Hair follicular keratinocyte (primary cell): ENCODE results near the gene WDR36. TPM values are rescaled to one million over a fixed set of nuclear protein-coding genes. Genes with fewer than 3 reads are reported as not detected.

Experiments used
- total RNA-seq: library from RNA; depleted of rRNA; stranded (reverse); fragments of >200 nt; gene quantifications from 2 replicates; pipeline ENCODE4 v1.2.3, GENCODE V29; 2015

The WDR36 gene
- 24.8 and 35.3 TPM in 2 replicates for total RNA-seq

GRCh38 chr5:111092062-111092853, at the start of gene WDR36:
Gene WDR36 (plus strand): TSS chr5:111092348. CDS start chr5:111092457, 109 bp downstream.

GRCh38 chr5:111071413-111071812, 20.7 kb upstream of the WDR36 start, which contains the start of gene TSLP:
Gene TSLP (plus strand): TSS chr5:111071713. CDS start chr5:111071891, 178 bp downstream.

Other genes starting within 250 kb of the WDR36 start
- 0.23 and 0.78 TPM in 2 replicates for gene TSLP, start 20.6 kb upstream of the WDR36 start, total RNA-seq
- 1.0 and 2.9 TPM in 2 replicates for gene CAMK4, start 132.0 kb downstream of the WDR36 start, total RNA-seq